Measurements from ENCODE around the gene GPR152.

GRCh38 chr11:67463186-67463585, 10.7 kb upstream of the GPR152 start:
- no peak for TF ChIP-seq CTCF (IDR thresholded peaks at IDR 0.05; ENCODE audit: insufficient read depth, low read depth, low read length)
- TF ChIP-seq EZH2 (IDR thresholded peaks at IDR 0.05; ENCODE audit: insufficient read depth, low read length) = no peak
